HepG2 (cell line): ENCODE data around the gene GEMIN2. TPM values are rescaled to one million over a fixed set of nuclear protein-coding genes. Genes with fewer than 3 reads are reported as not detected.

Source experiments
- IKZF4 ChIP-seq: sonication (generic); formaldehyde crosslinking; IDR thresholded peaks from 2 replicates; pipeline ENCODE4 v1.5.1; 2020; ENCODE audit warnings: borderline replicate concordance, mild to moderate bottlenecking, low read depth, missing genetic modification reagents; ENCODE audit errors: not compliant biosample characterization
- KLF16 ChIP-seq, 2 experiments: sonication (generic) in 1 of 2; formaldehyde crosslinking in 1 of 2; IDR thresholded peaks; 2 replicates each; pipeline versions ENCODE4 v1.6.1 to v1.8.0; 2016 to 2023; ENCODE audit warnings: missing genetic modification reagents in 2 of 2, missing compliant biosample characterization in 1 of 2
- NR2F1 ChIP-seq, 2 experiments: fragments of 450-650 bp in 1 of 2; formaldehyde crosslinking in 1 of 2; IDR thresholded peaks; 2 replicates each; pipeline versions ENCODE4 v1.5.0 to v1.6.1; 2016 to 2020; ENCODE audit warnings: mild to moderate bottlenecking in 1 of 2, missing compliant biosample characterization in 1 of 2, missing genetic modification reagents in 1 of 2, moderate library complexity in 1 of 2
- POGZ ChIP-seq: sonication (generic); formaldehyde crosslinking; IDR thresholded peaks from 2 replicates; pipeline ENCODE4 v1.4.0; 2020; ENCODE audit warnings: mild to moderate bottlenecking, missing genetic modification reagents
- RFX1 ChIP-seq: fragments of 450-650 bp; IDR thresholded peaks from 2 replicates; pipeline ENCODE4 v1.6.1; 2017
- SNAPC4 ChIP-seq: sonication (generic); formaldehyde crosslinking; IDR thresholded peaks from 2 replicates; pipeline ENCODE4 v1.4.0; 2020; ENCODE audit warnings: mild to moderate bottlenecking, missing genetic modification reagents
- TEAD3 ChIP-seq: optimal IDR thresholded peaks from 2 replicates; pipeline ENCODE3; 2016; ENCODE audit warnings: borderline replicate concordance
- YEATS2 ChIP-seq: sonication (generic); formaldehyde crosslinking; IDR thresholded peaks from 2 replicates; pipeline ENCODE4 v1.4.0; 2020; ENCODE audit warnings: missing genetic modification reagents, borderline replicate concordance
- ZBTB7B ChIP-seq: sonication (generic); formaldehyde crosslinking; IDR thresholded peaks from 2 replicates; pipeline ENCODE4 v1.4.0; 2020; ENCODE audit warnings: missing genetic modification reagents
- ZFP36L2 ChIP-seq: sonication (generic); formaldehyde crosslinking; IDR thresholded peaks from 2 replicates; pipeline ENCODE4 v1.4.0; 2020; ENCODE audit warnings: missing genetic modification reagents
- ZHX1 ChIP-seq: sonication (generic); formaldehyde crosslinking; IDR thresholded peaks from 2 replicates; pipeline ENCODE4 v1.8.1; 2022; ENCODE audit warnings: low read depth, mild to moderate bottlenecking, missing genetic modification reagents
- ZNF235 ChIP-seq: sonication (generic); formaldehyde crosslinking; IDR thresholded peaks from 2 replicates; pipeline ENCODE4 v1.8.1; 2023; ENCODE audit warnings: mild to moderate bottlenecking, missing genetic modification reagents, borderline replicate concordance
- ZNF24 ChIP-seq: fragments of 450-650 bp; IDR thresholded peaks from 2 replicates; pipeline ENCODE4 v1.6.1; 2017; ENCODE audit warnings: antibody characterized with exemption, mild to moderate bottlenecking
- ZNF484 ChIP-seq: sonication (generic); formaldehyde crosslinking; IDR thresholded peaks from 2 replicates; pipeline ENCODE4 v1.5.1; 2020; ENCODE audit warnings: mild to moderate bottlenecking, low read depth, missing genetic modification reagents, borderline replicate concordance
- ZNF589 ChIP-seq: sonication (generic); formaldehyde crosslinking; conservative IDR thresholded peaks from 2 replicates; pipeline ENCODE4 v1.8.0; 2022; ENCODE audit warnings: mild to moderate bottlenecking, moderate library complexity, missing genetic modification reagents
- ZNF605 ChIP-seq: sonication (generic); formaldehyde crosslinking; IDR thresholded peaks from 2 replicates; pipeline ENCODE4 v1.8.0; 2022; ENCODE audit warnings: mild to moderate bottlenecking, missing genetic modification reagents
- ZNF614 ChIP-seq: IDR thresholded peaks from 2 replicates; pipeline ENCODE4 v1.6.1; 2018; ENCODE audit warnings: missing biosample characterization, missing genetic modification reagents, inconsistent platforms, borderline replicate concordance
- ZNF615 ChIP-seq: sonication (generic); formaldehyde crosslinking; IDR thresholded peaks from 2 replicates; pipeline ENCODE4 v1.5.0; 2020; ENCODE audit warnings: mild to moderate bottlenecking, missing genetic modification reagents, borderline replicate concordance
- polyA plus RNA-seq, 8 experiments: library from polyadenylated mRNA; depleted of rRNA in 3 of 8; stranded (reverse) in 7 of 8; unstranded in 1 of 8; fragments of >200 nt; fragmentation: Illumina TruSeq in 4 of 8; extraction: Trizol in 4 of 8; gene quantifications; 2 replicates each; pipeline versions ENCODE4 v1.2.1 to v1.2.3, GENCODE V29; 2011 to 2016; ENCODE audit warnings: low read depth in 4 of 8, missing spikeins in 1 of 8, mixed read lengths in 1 of 8; ENCODE audit not compliant: insufficient read depth in 1 of 8
- total RNA-seq, 5 experiments: library from RNA; depleted of rRNA; stranded (reverse); fragments of >200 nt; fragmentation: Illumina TruSeq; extraction: Trizol; gene quantifications; 2 replicates each; pipeline ENCODE4 v1.2.3, GENCODE V29; 2016; ENCODE audit warnings: low read depth in 1 of 5

GEMIN2 gene
- total and polyA plus RNA-seq, 2 of the 13 experiments (the other 11 are each of a cell fraction or from before 2014, with no cell fraction given), result 54.8 to 110 TPM

GRCh38 chr14:39145266-39145966, 31.3 kb downstream of the GEMIN2 start (continued):
- TF ChIP-seq SNAPC4 (0 out of 2 replicates have a peak, but pooled peaks have one; percentile 83), ZNF484 (CRISPR knock-in tag) (no peak), ZNF614 (CRISPR knock-in tag) (peak; percentile 80; the same call in 1 of the 2 replicates), ZNF235 (CRISPR knock-in tag) (peak; percentile 88; the same call in 1 of the 2 replicates), ZBTB7B (CRISPR knock-in tag) (no peak), KLF16 (CRISPR knock-in tag; IDR thresholded peaks at IDR 0.05) (0 out of 4 replicates have a peak, but pooled peaks of 1 of the 2 experiments have one; percentile 25), ZNF605 (CRISPR knock-in tag) (peak; percentile 86), ZHX1 (CRISPR knock-in tag) (no peak), IKZF4 (CRISPR knock-in tag) (no peak), TEAD3 (peak; percentile 94), YEATS2 (peak; percentile 54; the same call in 1 of the 2 replicates), RFX1 (no peak), NR2F1 (CRISPR knock-in tag; IDR thresholded peaks at IDR 0.05) (peak; percentile 43 to 87; a peak in 3 of 4 replicates), ZNF615 (CRISPR knock-in tag) (no peak), POGZ (CRISPR knock-in tag) (peak; percentile 79), ZNF24 (no peak), ZNF589 (CRISPR knock-in tag) (no peak), ZFP36L2 (no peak)
